Keratinocyte (primary cell): ENCODE measurements around the gene CHAC1. TPM values are rescaled to one million over a fixed set of nuclear protein-coding genes. Genes with fewer than 3 reads are reported as not detected.

Experiments used
- DNase-seq: peaks from one replicate; pipeline ENCODE4 v3.0.0-alpha.2; 2011; ENCODE audit warnings: low read depth, missing footprints, low spot score
- FAIRE-seq: peaks from 2 replicates; lab custom pipeline; 2011; peaks lifted over from hg19 to GRCh38; lab: Jason Lieb, UNC
- H2AFZ ChIP-seq: 2 replicates; pipeline ENCODE4 v1.6.0; 2012; ENCODE audit warnings: low read length, control low read depth, inconsistent platforms; ENCODE audit not compliant: control insufficient read depth
- H3K27ac ChIP-seq: 2 replicates; pipeline ENCODE4 v1.5.1; 2011; ENCODE audit warnings: low read length; ENCODE audit not compliant: control insufficient read depth, insufficient read depth
- H3K27me3 ChIP-seq: 3 replicates; pipeline ENCODE4 v1.6.0; 2011; ENCODE audit warnings: low read length; ENCODE audit not compliant: control insufficient read depth, insufficient read depth; ENCODE audit errors: extremely low read depth
- H3K36me3 ChIP-seq, 2 experiments: 2 replicates in 1 of 2; 3 replicates in 1 of 2; pipeline ENCODE4 v1.5.1; 2011; ENCODE audit warnings: low read length in 2 of 2, mild to moderate bottlenecking in 1 of 2; ENCODE audit not compliant: control insufficient read depth in 2 of 2, insufficient read depth in 2 of 2; ENCODE audit errors: extremely low read depth in 1 of 2
- H3K4me1 ChIP-seq: 3 replicates; pipeline ENCODE4 v1.5.1; 2011; ENCODE audit warnings: low read length; ENCODE audit not compliant: control insufficient read depth, insufficient read depth; ENCODE audit errors: extremely low read depth
- H3K4me2 ChIP-seq: 3 replicates; pipeline ENCODE4 v1.6.0; 2011; ENCODE audit warnings: low read depth, low read length; ENCODE audit not compliant: control insufficient read depth, insufficient read depth; ENCODE audit errors: extremely low read depth
- H3K4me3 ChIP-seq, 3 experiments: fragments of 200-600 bp in 1 of 3; sonication (generic) in 1 of 3; 2 replicates in 2 of 3; 3 replicates in 1 of 3; pipeline ENCODE4 v1.5.1; 2011 to 2016; ENCODE audit warnings: low read length in 3 of 3, mild to moderate bottlenecking in 3 of 3, control low read depth in 2 of 3, inconsistent platforms in 1 of 3, low read depth in 1 of 3, mixed read lengths in 1 of 3, mixed run types in 1 of 3, moderate library complexity in 1 of 3; ENCODE audit not compliant: control insufficient read depth in 2 of 3, insufficient read depth in 2 of 3; ENCODE audit errors: extremely low read depth in 1 of 3
- H3K79me2 ChIP-seq: 2 replicates; pipeline ENCODE4 v1.6.0; 2012; ENCODE audit warnings: low read length; ENCODE audit not compliant: control insufficient read depth, insufficient read depth
- H3K9ac ChIP-seq: 3 replicates; pipeline ENCODE4 v1.6.0; 2011; ENCODE audit warnings: low read length; ENCODE audit not compliant: control insufficient read depth, insufficient read depth; ENCODE audit errors: extremely low read depth
- H3K9me1 ChIP-seq: 3 replicates; pipeline ENCODE4 v1.6.0; 2011; ENCODE audit warnings: low read length; ENCODE audit not compliant: control insufficient read depth, insufficient read depth; ENCODE audit errors: extremely low read depth
- H3K9me3 ChIP-seq: 2 replicates; pipeline ENCODE4 v1.5.1; 2012; ENCODE audit warnings: low read depth, low read length; ENCODE audit not compliant: control insufficient read depth
- H4K20me1 ChIP-seq: 3 replicates; pipeline ENCODE4 v1.6.0; 2011; ENCODE audit warnings: low read length; ENCODE audit not compliant: control insufficient read depth, insufficient read depth; ENCODE audit errors: extremely low read depth
- EZH2 ChIP-seq: IDR thresholded peaks from one replicate; pipeline ENCODE4 v1.6.1; 2012; ENCODE audit warnings: inconsistent platforms, mild to moderate bottlenecking, low read length, moderate library complexity
- dilution Hi-C: fragments of 300-500 bp; cut with MboI; formaldehyde crosslinking; loops from one replicate; pipeline ENCODE4 v1.7.0; 2020; ENCODE audit warnings: low sequenced_read_pairs; ENCODE audit not compliant: extremely low pct_ligation_motif_present
- polyA plus RNA-seq, 5 experiments: library from polyadenylated mRNA; depleted of rRNA in 3 of 5; stranded (reverse) in 3 of 5; stranded (forward) in 1 of 5; unstranded in 1 of 5; fragments of >200 nt; gene quantifications; 1 replicate in 1 of 5; 2 replicates in 3 of 5; 3 replicates in 1 of 5; pipeline versions ENCODE4 v1.2.1 to v1.2.3, GENCODE V29; 2011 to 2012; ENCODE audit warnings: missing spikeins in 2 of 5, low read depth in 1 of 5, low replicate concordance in 1 of 5
- TF ChIP-seq, protein P1 (sequence below), 3 experiments: IDR thresholded peaks in 1 of 3; conservative IDR thresholded peaks in 1 of 3; optimal IDR thresholded peaks in 1 of 3; 2 replicates in 2 of 3; 3 replicates in 1 of 3; pipeline versions ENCODE3 to v1.5.1; 2011; ENCODE audit warnings: low read length in 3 of 3, mild to moderate bottlenecking in 3 of 3, moderate library complexity in 2 of 3, control low read depth in 1 of 3, inconsistent platforms in 1 of 3; ENCODE audit not compliant: insufficient read depth in 2 of 3; ENCODE audit errors: extremely low read depth in 1 of 3

Gene CHAC1
- polyA plus RNA-seq, 1 donor (not counting 4 experiments of a cell fraction or from before 2014, with no cell fraction given): 6.4 TPM

DNA sequence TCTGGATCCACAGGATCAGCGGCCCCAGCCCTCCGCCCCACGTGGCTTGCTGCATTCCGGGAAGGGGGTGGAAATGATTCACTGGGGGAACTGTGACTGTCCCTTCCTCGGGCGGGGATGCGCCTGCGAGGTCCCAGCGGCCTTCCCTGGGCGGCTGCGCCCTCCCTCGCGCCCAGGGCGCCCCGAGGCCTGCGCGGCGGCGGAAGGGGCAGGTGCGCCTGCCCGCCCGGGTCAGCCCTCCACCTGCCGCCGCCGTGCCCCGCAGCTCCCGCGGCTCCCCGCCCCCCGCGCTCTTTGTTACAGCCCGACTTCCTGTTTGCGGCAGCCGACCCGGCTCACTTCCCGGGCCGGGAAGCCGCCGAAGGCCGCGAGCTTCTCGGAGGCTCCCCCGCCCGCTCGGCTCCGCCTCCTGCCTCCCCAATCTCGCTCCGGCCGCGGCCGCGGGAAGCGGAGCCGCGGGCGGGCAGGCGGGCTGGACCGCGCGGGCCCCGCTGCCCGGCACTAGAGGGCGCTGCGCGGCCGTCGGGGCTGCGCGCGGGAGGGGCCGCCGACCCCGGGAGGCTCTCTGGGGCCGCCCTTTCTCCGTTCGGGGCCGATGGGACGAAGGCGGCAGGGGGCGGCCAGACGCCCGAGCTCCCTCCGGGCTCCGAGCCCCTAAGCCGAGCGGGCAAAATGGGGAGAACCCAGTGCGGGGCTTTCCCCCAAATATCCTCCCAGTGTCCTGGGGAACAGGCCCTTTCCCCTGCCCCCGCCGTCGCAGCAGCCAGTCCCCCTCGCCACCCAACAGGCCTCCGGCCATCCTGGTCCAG is 11.5 kb upstream of the CHAC1 start:
- Histone ChIP-seq H3K4me2 (peak overlapping the region; percentile 88), H3K4me1 (peaks cover 6% of the 10 kb centered on the region), H3K4me3 (peak overlapping the region; percentile 38 to 66 (median 62)), H2AFZ (peak overlapping the region; percentile 79), H3K27ac (no peak overlapping the region), H3K9me1 (no peaks in the 10 kb centered on the region), H3K9me3 (no peaks in the 10 kb centered on the region), H3K9ac (peak overlapping the region; percentile 68), H3K27me3 (peaks cover 32% of the 10 kb centered on the region), H3K36me3 (no peaks in the 10 kb centered on the region), H3K79me2 (no peaks in the 10 kb centered on the region), H4K20me1 (no peaks in the 10 kb centered on the region)
- dilution Hi-C loops: no loop called here
- FAIRE-seq (no peak), DNase-seq (no peak)
- TF ChIP-seq, protein P1, sequence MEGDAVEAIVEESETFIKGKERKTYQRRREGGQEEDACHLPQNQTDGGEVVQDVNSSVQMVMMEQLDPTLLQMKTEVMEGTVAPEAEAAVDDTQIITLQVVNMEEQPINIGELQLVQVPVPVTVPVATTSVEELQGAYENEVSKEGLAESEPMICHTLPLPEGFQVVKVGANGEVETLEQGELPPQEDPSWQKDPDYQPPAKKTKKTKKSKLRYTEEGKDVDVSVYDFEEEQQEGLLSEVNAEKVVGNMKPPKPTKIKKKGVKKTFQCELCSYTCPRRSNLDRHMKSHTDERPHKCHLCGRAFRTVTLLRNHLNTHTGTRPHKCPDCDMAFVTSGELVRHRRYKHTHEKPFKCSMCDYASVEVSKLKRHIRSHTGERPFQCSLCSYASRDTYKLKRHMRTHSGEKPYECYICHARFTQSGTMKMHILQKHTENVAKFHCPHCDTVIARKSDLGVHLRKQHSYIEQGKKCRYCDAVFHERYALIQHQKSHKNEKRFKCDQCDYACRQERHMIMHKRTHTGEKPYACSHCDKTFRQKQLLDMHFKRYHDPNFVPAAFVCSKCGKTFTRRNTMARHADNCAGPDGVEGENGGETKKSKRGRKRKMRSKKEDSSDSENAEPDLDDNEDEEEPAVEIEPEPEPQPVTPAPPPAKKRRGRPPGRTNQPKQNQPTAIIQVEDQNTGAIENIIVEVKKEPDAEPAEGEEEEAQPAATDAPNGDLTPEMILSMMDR (optimal IDR thresholded peaks at IDR 0.05 in 1 of 3, IDR thresholded peaks at IDR 0.05 in 1 of 3, conservative IDR thresholded peaks at IDR 0.05 in 1 of 3; ENCODE audit: extremely low read depth in 1 of 3, insufficient read depth in 2 of 3, low read length in 3 of 3): peak in 2 of 3 experiments; percentile 30 to 66
- TF ChIP-seq EZH2: no peak

DNA sequence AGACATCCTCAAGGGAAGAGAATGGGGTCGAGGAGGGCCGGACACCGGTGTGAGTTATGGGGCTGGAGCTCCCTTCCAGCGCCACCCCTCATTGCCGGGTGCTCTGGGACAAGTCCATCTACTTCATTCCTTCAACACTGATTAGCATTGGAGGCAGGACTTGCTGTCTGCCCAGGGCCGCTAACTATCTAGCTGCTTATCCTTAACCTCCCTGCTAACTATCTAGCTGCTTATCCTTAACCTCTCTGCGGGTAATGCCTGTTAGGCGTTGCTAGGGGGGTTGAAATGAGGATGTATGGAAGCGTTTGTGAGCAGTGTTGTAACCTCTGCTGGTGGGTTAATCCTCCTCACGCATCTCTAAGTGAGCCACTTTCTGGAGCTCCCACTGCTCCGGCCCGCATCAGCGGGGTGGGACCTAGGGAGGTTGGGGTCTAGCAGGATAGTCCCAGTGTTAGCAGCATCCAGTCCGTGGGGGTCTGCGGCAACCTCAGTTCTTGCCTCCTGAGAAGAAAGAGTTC is 10.9 kb upstream of the CHAC1 start:
- H3K36me3 ChIP-seq: no peaks in the 10 kb centered on the region
- DNase-seq (no peak), FAIRE-seq (no peak)
- no peaks in the 10 kb centered on the region for H3K79me2 ChIP-seq
- H3K4me1 ChIP-seq: peaks cover 6% of the 10 kb centered on the region
- dilution Hi-C loops: no loop called here
- H4K20me1 ChIP-seq: no peaks in the 10 kb centered on the region
- TF ChIP-seq, protein P1 (optimal IDR thresholded peaks at IDR 0.05 in 1 of 3, IDR thresholded peaks at IDR 0.05 in 1 of 3, conservative IDR thresholded peaks at IDR 0.05 in 1 of 3; ENCODE audit: extremely low read depth in 1 of 3, insufficient read depth in 2 of 3, low read length in 3 of 3): peak in 1 of 3 experiments; percentile 5
- peak; percentile 33 for TF ChIP-seq EZH2
- peaks cover 32% of the 10 kb centered on the region for H3K27me3 ChIP-seq
- no peak overlapping the region for H3K27ac ChIP-seq
- peak overlapping the region; percentile 38 to 66 (median 62) for H3K4me3 ChIP-seq
- peak overlapping the region; percentile 79 for H2AFZ ChIP-seq
- no peaks in the 10 kb centered on the region for H3K9me3 ChIP-seq
- H3K9ac ChIP-seq: peak overlapping the region; percentile 68
- peak overlapping the region; percentile 88 for H3K4me2 ChIP-seq
- no peaks in the 10 kb centered on the region for H3K9me1 ChIP-seq
